ENCODE results near the gene CDH7.

CDH7 gene

GRCh38 chr18:65769652-65770051 is 18.8 kb downstream of the CDH7 start:
- DNase-seq, result no peak

GRCh38 chr18:65786474-65786873 is 35.7 kb downstream of the CDH7 start:
- no peak for DNase-seq

- no peak for DNase-seq
Observed at GRCh38 chr18:65788373-65788772, 37.6 kb downstream of the CDH7 start.

GRCh38 chr18:65790604-65791003 is 39.8 kb downstream of the CDH7 start:
- no peak for DNase-seq

- DNase-seq, result no peak
Observed at GRCh38 chr18:65791719-65792118, 40.9 kb downstream of the CDH7 start.

GRCh38 chr18:65792456-65793074 is 41.8 kb downstream of the CDH7 start:
- no peak for DNase-seq

GRCh38 chr18:65808759-65809158 is 57.9 kb downstream of the CDH7 start:
- DNase-seq, result no peak

- DNase-seq, result no peak
Observed at GRCh38 chr18:65811307-65811706, 60.5 kb downstream of the CDH7 start.

- no peak for DNase-seq
Observed at GRCh38 chr18:65815506-65815905, 64.7 kb downstream of the CDH7 start.

- DNase-seq, result no peak
Observed at GRCh38 chr18:65817178-65817577, 66.4 kb downstream of the CDH7 start.

GRCh38 chr18:65821911-65822310 is 71.1 kb downstream of the CDH7 start:
- DNase-seq, result no peak

GRCh38 chr18:65822826-65823225 is 72.0 kb downstream of the CDH7 start:
- peak; percentile 8 for DNase-seq

GRCh38 chr18:65827444-65827843 is 76.6 kb downstream of the CDH7 start:
- no peak for DNase-seq

- no peak for DNase-seq
Observed at GRCh38 chr18:65835881-65836280, 85.1 kb downstream of the CDH7 start.

- no peak for DNase-seq
Observed at GRCh38 chr18:65846107-65846506, 95.3 kb downstream of the CDH7 start.

GRCh38 chr18:65852273-65852672 is 101.5 kb downstream of the CDH7 start:
- DNase-seq, result no peak

GRCh38 chr18:65859075-65859474 is 108.3 kb downstream of the CDH7 start:
- DNase-seq, result no peak

GRCh38 chr18:65869527-65869926 is 118.7 kb downstream of the CDH7 start:
- DNase-seq, result no peak

GRCh38 chr18:65876310-65876709 is 125.5 kb downstream of the CDH7 start:
- DNase-seq, result no peak

GRCh38 chr18:65897292-65897691 is 146.5 kb downstream of the CDH7 start:
- no peak for DNase-seq

- DNase-seq, result no peak
Observed at GRCh38 chr18:65901522-65901921, 150.7 kb downstream of the CDH7 start.

GRCh38 chr18:65906621-65907034 is 155.8 kb downstream of the CDH7 start:
- DNase-seq, result no peak

- no peak for DNase-seq
Observed at GRCh38 chr18:65907281-65907680, 156.5 kb downstream of the CDH7 start.

- DNase-seq, result no peak
Observed at GRCh38 chr18:65919018-65919417, 168.2 kb downstream of the CDH7 start.

- DNase-seq, result no peak
Observed at GRCh38 chr18:65919663-65920062, 168.9 kb downstream of the CDH7 start.

- no peak for DNase-seq
Observed at GRCh38 chr18:65922103-65922502, 171.3 kb downstream of the CDH7 start.

Measured in MV-4-11 (cell line).